HG03045 (cell line): ENCODE results near the gene CLDN11.

Source experiments
- ATAC-seq: cut with Tn5 transposase; IDR thresholded peaks from one replicate; pipeline ENCODE4 v1.9.1; 2021; ENCODE audit warnings: mild to moderate bottlenecking, moderate library complexity; ENCODE audit not compliant: unreplicated experiment

CLDN11 gene

DNA sequence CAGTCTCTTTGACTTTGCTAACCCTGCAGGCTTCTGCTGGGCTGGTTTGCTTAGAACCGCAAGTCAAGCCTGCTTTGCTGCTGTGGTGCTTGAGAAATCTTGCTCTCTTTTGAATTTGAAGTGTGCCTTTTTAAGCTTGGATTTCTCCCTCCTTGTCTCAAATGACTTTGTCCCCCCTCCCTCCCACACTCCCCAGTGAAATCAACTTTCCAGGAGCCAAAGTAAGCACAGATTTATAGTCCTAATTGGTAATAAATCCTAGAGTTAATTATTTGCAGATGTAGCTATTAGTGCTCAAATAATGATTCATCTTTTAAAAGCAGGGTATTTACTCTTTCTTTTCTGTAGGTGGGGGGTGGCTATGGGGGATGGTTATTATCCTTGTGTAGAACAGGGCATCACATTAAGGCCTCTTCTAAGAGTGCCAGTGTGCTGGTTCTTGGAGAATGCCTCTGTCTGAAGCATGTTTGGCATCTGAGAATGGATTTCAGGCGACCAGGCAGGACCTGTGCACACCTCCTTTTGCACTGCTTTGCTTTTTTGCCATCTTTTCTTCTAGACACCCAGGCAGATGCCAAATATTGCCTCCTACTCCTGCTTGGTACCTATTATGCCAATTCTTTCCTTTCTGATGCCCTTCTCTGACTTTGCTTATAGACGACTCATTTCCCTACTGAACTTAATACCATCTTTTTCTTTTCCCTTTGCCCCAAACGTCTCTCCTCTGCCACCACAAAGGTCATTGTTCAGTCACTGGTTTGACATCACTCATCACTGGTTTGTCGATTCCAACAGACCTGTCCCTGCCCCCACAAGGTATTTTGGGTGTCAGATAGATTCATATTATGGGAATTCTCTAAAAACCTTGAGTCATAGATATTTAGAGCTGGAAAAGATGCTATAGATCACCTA lies 50.7 kb downstream of the CLDN11 start:
- no peak for ATAC-seq

DNA sequence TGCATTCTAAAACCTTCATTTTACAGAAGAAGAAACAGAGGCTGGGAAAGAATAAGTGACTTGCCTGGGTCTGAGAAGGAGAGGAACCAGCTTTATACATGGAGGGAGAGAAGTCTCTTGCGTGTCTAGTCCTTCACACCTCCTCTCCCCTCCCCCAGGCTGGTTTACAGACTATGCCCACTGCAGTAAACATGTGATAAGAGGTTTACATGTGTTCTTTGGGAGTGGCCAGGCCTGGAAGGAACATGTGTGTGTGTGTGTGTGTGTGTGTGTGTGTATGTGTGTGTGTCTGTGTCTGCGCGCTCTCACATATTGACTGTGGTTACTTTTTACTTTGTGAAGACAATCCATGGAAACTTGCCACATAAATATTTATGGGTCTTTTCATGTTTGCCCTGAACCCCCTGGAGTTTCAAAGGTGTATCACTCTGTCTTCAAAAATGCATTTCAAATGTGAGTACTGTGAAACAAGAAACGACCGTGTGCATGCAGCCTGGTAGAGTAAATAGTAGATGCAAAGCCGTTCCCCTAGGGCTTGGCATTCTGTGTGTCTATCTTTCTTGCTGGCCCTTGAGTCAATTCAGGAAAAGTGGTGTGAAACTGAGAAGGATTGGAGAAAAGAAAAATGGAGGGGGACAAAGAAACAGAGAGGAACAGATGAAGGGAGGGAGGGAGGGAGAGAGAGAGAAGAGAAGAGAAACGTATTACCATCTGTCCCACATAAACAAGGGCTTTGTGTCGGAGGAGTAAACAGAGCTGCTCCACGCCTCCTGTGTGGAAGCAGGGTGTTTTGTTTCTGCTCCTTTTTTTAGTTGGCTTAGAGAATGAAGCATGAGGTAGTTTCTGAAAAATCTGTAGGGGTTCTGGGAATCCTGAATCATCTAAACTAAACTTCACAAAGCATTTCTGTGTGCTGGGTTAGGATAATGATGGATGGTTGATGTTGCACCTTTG lies 51.7 kb downstream of the CLDN11 start:
- ATAC-seq: no peak

DNA sequence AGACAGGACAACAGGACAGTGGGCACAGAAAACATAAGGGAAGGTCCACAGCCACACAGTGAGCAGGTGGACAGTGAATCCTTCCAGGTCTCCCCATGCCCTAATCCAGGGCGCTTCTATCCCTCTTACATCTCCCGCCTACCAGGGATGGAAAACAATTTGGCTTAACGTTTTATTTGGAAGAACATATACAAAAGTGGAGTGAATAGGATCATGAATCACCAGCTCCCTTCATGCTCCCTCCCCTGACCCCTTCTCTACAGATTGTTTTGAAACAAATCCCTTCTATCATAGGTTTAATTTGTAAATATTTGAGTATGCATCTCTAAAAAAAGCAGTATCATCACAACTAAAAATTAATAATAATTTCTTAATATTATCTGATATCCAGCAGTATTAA lies 52.5 kb downstream of the CLDN11 start:
- no peak for ATAC-seq

DNA sequence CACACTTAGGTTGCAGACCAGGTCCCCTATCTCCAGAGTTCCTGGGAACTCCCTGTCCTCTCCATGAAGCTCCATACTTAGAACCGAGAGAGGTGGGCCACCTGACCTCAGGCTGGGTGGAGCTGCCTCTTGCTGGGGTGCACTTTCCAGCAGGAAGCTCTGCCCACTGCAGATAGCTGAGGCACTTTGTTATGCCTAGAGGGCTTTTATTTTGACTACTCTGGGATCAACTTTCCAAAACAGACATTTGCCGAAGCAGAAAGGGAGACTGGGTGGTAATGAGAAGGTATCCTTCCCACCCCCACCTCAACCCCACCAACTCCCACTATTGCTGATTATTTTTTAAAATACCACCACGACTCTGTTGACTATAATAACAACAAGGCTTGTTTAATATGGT lies 54.7 kb downstream of the CLDN11 start:
- no peak for ATAC-seq

DNA sequence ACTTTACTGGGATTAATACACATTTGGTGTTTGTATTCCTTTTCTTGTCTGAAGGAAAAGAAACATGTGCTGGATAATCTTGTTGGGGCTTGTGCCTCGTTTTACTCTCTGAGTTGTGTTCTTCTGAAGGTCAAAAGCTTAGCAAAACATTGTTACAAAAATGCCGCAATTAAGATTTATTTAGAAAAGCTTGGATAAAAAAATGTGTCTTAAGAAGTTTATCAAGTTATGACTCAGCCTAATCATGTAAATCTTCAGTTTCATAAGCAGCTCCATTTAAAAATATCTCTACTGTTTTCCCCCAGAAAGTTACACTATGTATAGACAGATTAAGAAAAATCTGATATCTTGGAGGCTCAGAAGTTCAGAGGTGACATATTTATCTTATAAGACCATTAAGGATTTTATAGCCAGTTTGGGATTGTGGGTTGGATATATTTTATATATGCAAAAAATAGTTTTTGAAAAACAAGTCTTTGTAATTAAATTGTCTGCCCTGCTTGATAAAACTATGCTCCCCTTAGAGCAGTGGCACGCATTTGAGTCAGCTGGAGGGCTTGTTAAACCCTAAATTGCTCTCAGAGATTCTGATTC lies 56.5 kb downstream of the CLDN11 start:
- no peak for ATAC-seq

DNA sequence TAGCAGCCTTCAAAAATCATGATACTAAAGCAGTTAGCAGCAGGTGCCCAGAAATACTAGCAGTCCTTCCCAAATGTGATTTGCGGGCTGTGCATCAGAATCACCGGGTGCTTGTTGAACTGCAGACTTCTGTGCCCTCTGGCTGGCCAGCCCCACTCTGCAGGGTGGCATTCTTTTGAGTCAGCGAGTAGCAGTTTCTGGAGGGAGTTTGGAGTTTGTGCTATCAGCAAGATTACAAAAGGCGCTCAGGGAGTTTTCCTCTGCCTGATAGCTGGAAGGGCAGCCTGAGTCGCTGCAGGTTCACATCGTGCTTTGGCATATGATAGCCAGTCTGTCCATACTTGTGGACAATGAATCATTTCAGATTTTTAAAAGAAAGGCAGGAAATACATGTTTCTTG lies 57.6 kb downstream of the CLDN11 start:
- ATAC-seq: no peak

DNA sequence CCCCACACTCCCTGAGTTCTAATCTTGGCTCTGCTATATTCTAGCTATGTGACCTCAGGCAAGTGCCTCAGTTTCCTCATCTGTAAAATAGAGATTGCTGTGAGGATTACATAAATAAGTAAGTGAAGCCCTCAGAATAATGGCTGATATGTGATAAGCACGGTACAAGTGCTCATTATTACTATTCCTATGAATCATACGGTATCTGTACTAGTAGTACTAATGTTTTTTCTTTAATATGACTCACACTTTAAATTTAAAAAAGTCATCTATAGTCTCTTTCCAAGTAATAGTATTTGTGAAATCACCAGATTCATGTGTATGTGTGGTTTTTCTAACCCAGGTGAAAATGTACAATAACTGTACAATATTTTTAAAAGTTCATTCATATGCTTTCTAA lies 58.7 kb downstream of the CLDN11 start:
- no peak for ATAC-seq

DNA sequence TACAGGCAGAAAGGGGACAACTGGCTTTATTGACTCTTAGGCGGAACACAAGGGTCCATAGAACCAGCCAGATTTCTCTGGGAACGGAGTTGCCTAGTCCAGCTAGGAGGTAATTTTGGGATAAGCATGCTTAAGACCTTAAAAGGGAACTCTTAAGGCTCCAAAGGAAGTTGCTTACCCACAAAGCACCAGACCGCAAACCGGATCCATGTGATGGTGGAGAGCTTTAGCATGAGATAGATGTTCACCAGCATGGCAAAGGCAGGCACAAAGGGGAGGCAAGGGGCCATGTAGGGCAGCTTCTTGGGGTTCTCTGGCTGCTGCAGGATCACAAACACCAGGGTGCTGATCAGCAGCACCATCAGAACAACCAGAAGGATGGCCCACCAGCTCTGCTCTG lies 61.4 kb downstream of the CLDN11 start:
- no peak for ATAC-seq

DNA sequence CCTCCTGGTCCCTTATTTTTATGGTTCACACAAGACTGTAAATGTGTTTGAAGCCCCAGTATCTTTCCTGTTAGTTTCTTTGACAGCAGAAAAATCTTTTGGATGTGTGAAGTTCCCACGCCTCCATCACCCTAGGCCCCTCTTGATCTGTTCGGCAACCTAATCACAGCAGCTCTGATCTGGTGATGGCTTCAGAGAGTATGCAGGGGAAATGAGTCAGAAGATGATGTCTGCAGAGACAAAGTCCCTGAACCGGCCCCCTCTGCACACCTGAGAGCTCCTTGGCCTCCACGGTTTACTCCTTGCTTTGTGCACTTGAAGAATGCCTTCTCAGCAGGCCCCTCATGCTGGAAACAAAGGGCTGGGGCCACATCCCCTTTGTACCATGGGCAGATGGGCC lies 63.5 kb downstream of the CLDN11 start:
- ATAC-seq: no peak

DNA sequence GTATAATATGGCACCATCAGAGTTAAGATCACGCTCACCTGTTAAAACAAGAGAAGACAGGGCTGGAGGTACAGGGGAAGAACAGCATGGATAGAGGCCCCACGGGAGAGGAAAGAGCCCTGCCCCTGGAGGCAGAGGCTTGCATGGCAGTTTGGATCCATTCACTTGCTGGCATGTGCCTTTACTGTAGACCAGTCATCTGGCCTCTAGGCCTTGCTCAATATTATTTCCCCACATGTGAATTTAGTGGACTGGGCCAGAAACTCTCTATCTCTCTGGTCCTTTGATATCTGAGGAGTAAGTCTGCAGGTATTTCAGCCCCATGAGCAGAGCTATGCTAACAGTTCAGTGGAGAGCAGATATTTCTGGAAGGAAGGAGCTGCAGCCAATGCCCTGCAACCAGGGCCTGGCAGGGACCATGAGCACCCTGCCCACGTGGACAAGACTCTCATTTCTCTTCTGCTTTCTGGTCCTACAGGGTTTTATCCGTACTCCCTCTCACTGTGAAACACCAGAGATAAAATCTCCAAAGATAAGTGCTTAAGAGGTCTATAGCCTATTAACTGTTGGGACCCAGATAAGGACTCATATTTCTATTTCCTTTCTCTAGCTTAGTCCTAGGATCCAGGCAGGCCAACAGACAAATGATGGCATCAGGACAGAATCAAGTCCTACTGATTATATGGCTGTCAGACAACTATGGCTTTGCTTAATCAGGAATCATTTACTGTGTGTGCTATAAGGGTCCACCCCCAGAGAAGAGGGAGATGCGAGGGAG lies 65.0 kb downstream of the CLDN11 start:
- ATAC-seq: no peak
